Measurements from ENCODE around the gene HAUS7. TPM values are rescaled to one million over a fixed set of nuclear protein-coding genes. Genes with fewer than 3 reads are reported as not detected.

HAUS7 gene
- total and polyA plus RNA-seq, 2 experiments from 2014 or later: 59.8 to 77.9 TPM

DNA sequence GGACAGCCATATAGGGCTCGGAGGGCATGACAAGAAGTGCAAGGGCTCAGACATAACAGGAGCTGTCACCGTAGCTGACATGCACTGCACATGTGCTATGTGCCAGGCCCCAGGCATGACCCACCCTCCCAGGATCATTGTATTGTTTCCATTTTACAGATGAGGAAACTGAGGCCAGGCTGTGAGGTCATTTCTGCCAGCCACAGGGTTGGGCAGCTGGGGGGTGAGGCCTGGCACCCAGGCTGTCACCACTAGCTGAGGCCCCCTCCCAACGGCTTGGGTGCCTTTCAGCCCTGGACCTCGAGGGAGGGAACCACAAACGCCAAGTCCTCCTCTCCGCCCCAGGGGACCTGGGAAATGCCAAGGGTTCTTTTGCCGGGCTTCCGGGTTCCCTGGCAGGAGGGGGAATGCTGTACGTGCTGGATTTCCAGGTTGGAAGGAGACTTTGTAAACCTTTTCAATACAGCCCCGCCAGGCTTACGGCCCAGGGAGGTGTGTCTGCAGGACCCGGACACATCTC lies 37.2 kb downstream of the HAUS7 start (continued):
- TF ChIP-seq, protein P1, sequence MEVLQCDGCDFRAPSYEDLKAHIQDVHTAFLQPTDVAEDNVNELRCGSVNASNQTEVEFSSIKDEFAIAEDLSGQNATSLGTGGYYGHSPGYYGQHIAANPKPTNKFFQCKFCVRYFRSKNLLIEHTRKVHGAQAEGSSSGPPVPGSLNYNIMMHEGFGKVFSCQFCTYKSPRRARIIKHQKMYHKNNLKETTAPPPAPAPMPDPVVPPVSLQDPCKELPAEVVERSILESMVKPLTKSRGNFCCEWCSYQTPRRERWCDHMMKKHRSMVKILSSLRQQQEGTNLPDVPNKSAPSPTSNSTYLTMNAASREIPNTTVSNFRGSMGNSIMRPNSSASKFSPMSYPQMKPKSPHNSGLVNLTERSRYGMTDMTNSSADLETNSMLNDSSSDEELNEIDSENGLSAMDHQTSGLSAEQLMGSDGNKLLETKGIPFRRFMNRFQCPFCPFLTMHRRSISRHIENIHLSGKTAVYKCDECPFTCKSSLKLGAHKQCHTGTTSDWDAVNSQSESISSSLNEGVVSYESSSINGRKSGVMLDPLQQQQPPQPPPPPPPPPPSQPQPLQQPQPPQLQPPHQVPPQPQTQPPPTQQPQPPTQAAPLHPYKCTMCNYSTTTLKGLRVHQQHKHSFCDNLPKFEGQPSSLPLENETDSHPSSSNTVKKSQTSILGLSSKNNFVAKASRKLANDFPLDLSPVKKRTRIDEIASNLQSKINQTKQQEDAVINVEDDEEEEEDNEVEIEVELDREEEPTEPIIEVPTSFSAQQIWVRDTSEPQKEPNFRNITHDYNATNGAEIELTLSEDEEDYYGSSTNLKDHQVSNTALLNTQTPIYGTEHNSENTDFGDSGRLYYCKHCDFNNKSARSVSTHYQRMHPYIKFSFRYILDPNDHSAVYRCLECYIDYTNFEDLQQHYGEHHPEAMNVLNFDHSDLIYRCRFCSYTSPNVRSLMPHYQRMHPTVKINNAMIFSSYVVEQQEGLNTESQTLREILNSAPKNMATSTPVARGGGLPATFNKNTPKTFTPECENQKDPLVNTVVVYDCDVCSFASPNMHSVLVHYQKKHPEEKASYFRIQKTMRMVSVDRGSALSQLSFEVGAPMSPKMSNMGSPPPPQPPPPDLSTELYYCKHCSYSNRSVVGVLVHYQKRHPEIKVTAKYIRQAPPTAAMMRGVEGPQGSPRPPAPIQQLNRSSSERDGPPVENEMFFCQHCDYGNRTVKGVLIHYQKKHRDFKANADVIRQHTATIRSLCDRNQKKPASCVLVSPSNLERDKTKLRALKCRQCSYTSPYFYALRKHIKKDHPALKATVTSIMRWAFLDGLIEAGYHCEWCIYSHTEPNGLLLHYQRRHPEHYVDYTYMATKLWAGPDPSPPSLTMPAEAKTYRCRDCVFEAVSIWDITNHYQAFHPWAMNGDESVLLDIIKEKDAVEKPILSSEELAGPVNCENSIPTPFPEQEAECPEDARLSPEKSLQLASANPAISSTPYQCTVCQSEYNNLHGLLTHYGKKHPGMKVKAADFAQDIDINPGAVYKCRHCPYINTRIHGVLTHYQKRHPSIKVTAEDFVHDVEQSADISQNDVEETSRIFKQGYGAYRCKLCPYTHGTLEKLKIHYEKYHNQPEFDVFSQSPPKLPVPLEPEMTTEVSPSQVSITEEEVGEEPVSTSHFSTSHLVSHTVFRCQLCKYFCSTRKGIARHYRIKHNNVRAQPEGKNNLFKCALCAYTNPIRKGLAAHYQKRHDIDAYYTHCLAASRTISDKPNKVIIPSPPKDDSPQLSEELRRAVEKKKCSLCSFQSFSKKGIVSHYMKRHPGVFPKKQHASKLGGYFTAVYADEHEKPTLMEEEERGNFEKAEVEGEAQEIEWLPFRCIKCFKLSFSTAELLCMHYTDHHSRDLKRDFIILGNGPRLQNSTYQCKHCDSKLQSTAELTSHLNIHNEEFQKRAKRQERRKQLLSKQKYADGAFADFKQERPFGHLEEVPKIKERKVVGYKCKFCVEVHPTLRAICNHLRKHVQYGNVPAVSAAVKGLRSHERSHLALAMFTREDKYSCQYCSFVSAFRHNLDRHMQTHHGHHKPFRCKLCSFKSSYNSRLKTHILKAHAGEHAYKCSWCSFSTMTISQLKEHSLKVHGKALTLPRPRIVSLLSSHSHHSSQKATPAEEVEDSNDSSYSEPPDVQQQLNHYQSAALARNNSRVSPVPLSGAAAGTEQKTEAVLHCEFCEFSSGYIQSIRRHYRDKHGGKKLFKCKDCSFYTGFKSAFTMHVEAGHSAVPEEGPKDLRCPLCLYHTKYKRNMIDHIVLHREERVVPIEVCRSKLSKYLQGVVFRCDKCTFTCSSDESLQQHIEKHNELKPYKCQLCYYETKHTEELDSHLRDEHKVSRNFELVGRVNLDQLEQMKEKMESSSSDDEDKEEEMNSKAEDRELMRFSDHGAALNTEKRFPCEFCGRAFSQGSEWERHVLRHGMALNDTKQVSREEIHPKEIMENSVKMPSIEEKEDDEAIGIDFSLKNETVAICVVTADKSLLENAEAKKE (CRISPR knock-in tag; IDR thresholded peaks at IDR 0.05): no peak
- no peak for TF ChIP-seq NANOG (IDR thresholded peaks at IDR 0.05; ENCODE audit: borderline replicate concordance)
- TF ChIP-seq, protein P2, sequence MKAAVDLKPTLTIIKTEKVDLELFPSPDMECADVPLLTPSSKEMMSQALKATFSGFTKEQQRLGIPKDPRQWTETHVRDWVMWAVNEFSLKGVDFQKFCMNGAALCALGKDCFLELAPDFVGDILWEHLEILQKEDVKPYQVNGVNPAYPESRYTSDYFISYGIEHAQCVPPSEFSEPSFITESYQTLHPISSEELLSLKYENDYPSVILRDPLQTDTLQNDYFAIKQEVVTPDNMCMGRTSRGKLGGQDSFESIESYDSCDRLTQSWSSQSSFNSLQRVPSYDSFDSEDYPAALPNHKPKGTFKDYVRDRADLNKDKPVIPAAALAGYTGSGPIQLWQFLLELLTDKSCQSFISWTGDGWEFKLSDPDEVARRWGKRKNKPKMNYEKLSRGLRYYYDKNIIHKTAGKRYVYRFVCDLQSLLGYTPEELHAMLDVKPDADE (IDR thresholded peaks at IDR 0.05): no peak

DNA sequence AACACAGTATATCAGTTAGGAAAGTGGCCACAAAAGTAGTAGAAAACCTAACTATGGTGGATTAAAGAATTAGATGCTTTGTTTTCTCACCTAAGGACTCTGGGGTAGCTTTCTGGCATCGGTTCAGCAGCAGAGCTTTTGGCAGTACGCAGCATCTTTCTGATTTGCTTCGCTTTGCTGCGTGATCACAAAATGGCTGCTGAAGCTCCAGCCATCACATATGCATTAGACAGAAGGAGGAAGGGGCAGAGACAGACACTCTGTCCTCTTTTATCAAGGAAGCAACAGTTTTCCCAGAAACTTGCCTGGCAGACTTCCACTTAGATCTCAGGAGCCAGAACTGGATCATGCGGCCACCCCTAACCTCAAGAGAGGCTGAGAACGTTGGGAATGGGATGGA lies 39.6 kb downstream of the HAUS7 start:
- no peak for ATAC-seq
- Histone ChIP-seq H3F3A (replicated peaks; ENCODE audit: low read depth) (no peaks in the 10 kb centered on the region), H3K79me2 (replicated peaks; ENCODE audit: insufficient read depth) (no peaks in the 10 kb centered on the region), H4K20me1 (replicated peaks; ENCODE audit: insufficient read depth) (no peaks in the 10 kb centered on the region), H2AFZ (no peak overlapping the region), H3K27me3 (ENCODE audit: insufficient read depth) (no peaks in the 10 kb centered on the region), H3K4me3 (no peak overlapping the region), H3K9me2 (ENCODE audit: insufficient read depth) (no peaks in the 10 kb centered on the region), H3K4me2 (no peak overlapping the region), H3K27ac (ENCODE audit: low read depth) (no peak overlapping the region), H3K36me3 (ENCODE audit: insufficient read depth) (no peaks in the 10 kb centered on the region), H3K4me1 (ENCODE audit: insufficient read depth) (no peaks in the 10 kb centered on the region)
- Mint-ChIP-seq H3K9me3 (peaks cover 8% of the 10 kb centered on the region; the same call in 2 of the 3 replicates), H3K27ac (no peak overlapping the region), H3K4me3 (no peak overlapping the region), H3K36me3 (ENCODE audit: low read depth) (no peaks in the 10 kb centered on the region), H3K4me1 (no peaks in the 10 kb centered on the region), H3K27me3 (ENCODE audit: insufficient read depth, low read depth, poor library complexity) (no peaks in the 10 kb centered on the region)
- TF ChIP-seq CREB1 (CRISPR knock-in tag; IDR thresholded peaks at IDR 0.05; ENCODE audit: low read depth) (no peak), EZH2phosphoT487 (IDR thresholded peaks at IDR 0.05; ENCODE audit: unreplicated experiment) (no peak)
- TF ChIP-seq, protein P3, sequence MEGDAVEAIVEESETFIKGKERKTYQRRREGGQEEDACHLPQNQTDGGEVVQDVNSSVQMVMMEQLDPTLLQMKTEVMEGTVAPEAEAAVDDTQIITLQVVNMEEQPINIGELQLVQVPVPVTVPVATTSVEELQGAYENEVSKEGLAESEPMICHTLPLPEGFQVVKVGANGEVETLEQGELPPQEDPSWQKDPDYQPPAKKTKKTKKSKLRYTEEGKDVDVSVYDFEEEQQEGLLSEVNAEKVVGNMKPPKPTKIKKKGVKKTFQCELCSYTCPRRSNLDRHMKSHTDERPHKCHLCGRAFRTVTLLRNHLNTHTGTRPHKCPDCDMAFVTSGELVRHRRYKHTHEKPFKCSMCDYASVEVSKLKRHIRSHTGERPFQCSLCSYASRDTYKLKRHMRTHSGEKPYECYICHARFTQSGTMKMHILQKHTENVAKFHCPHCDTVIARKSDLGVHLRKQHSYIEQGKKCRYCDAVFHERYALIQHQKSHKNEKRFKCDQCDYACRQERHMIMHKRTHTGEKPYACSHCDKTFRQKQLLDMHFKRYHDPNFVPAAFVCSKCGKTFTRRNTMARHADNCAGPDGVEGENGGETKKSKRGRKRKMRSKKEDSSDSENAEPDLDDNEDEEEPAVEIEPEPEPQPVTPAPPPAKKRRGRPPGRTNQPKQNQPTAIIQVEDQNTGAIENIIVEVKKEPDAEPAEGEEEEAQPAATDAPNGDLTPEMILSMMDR (conservative IDR thresholded peaks at IDR 0.05; ENCODE audit: low read depth in 2 of 2): no peak
- no peak for DNase-seq (ENCODE audit: low spot score)

Measured in GM23338 (cell line).